HepG2 (cell line): ENCODE results near the gene ATP9B. TPM values are rescaled to one million over a fixed set of nuclear protein-coding genes. Genes with fewer than 3 reads are reported as not detected.

Experiments
- ATAC-seq: fragments of 200-7000 bp; cut with Tn5 transposase; 3 replicates; pipeline ENCODE4 v1.9.1; 2020; ENCODE audit warnings: mild to moderate bottlenecking, moderate library complexity
- BruUV-seq: library from RNA; stranded (reverse); fragments of 400-500 nt; replicated peaks from 2 replicates; lab custom pipeline; 2021; lab: Mats Ljungman, UMichigan
- CTCF ChIA-PET: fragments of 300-600 bp; formaldehyde crosslinking; extraction: SDS; loops from one replicate; lab custom pipeline; 2021; ENCODE audit warnings: low total read pairs, inconsistent platforms, low intra/inter-chr PET ratio; lab: Yijun Ruan, JAX
- POLR2A ChIA-PET: fragments of 350-600 bp; sonication (Branson Sonifier 250); formaldehyde crosslinking; loops from one replicate; lab custom pipeline; 2020; ENCODE audit warnings: antibody characterized with exemption, inconsistent platforms; lab: Yijun Ruan, JAX
- DNase-seq: peaks from one replicate; pipeline ENCODE4 v3.0.0-alpha.2; 2015; ENCODE audit warnings: low spot score
- FAIRE-seq: peaks from 3 replicates; lab custom pipeline; 2011; peaks lifted over from hg19 to GRCh38; lab: Jason Lieb, UNC
- H2AFZ ChIP-seq: one replicate; pipeline ENCODE4 v1.6.1; 2011; ENCODE audit warnings: low read length, inconsistent platforms
- H3K27ac ChIP-seq: fragments of 300-600 bp; 3 replicates; pipeline ENCODE4 v1.8.0; 2011; ENCODE audit warnings: mixed run types, mild to moderate bottlenecking, mixed read lengths, low read length, inconsistent platforms; ENCODE audit not compliant: insufficient read depth; ENCODE audit errors: extremely low read length
- H3K27me3 ChIP-seq, 2 experiments: fragments of 200-600 bp in 1 of 2; 2 replicates in 1 of 2; 3 replicates in 1 of 2; pipeline versions ENCODE4 v1.6.0 to v1.8.0; 2011; ENCODE audit warnings: low read length in 2 of 2, mild to moderate bottlenecking in 2 of 2, moderate library complexity in 2 of 2, inconsistent platforms in 1 of 2; ENCODE audit not compliant: insufficient read depth in 2 of 2, control insufficient read depth in 1 of 2
- H3K36me3 ChIP-seq, 2 experiments: fragments of 200-600 bp in 1 of 2; replicated peaks in 1 of 2; 2 replicates in 1 of 2; 3 replicates in 1 of 2; pipeline versions ENCODE4 v1.5.1 to v1.8.0; 2011; ENCODE audit warnings: low read length in 2 of 2, inconsistent platforms in 1 of 2; ENCODE audit not compliant: insufficient read depth in 2 of 2, control insufficient read depth in 1 of 2
- H3K4me1 ChIP-seq: 2 replicates; pipeline ENCODE4 v1.5.1; 2012; ENCODE audit warnings: low read length, inconsistent platforms; ENCODE audit not compliant: insufficient read depth
- H3K4me2 ChIP-seq: 2 replicates; pipeline ENCODE4 v1.6.0; 2011; ENCODE audit warnings: low read depth, low read length, inconsistent platforms
- H3K4me3 ChIP-seq, 3 experiments: fragments of 200-600 bp in 1 of 3; sonication (generic), shearing (Covaris generic) in 1 of 3; replicated peaks in 1 of 3; 2 replicates each; pipeline ENCODE4 v1.5.1; 2011 to 2016; ENCODE audit warnings: low read length in 3 of 3, inconsistent platforms in 2 of 3, low read depth in 2 of 3, mild to moderate bottlenecking in 2 of 3, control low read depth in 1 of 3, mixed read lengths in 1 of 3; ENCODE audit not compliant: insufficient read depth in 1 of 3
- H3K79me2 ChIP-seq: one replicate; pipeline ENCODE4 v1.6.1; 2011; ENCODE audit warnings: low read length, inconsistent platforms; ENCODE audit not compliant: insufficient read depth
- H3K9ac ChIP-seq: 2 replicates; pipeline ENCODE4 v1.6.0; 2011; ENCODE audit warnings: mild to moderate bottlenecking, low read depth, low read length, inconsistent platforms; ENCODE audit not compliant: insufficient read depth
- H3K9me3 ChIP-seq: 2 replicates; pipeline ENCODE4 v1.5.1; 2012; ENCODE audit warnings: mild to moderate bottlenecking, low read length
- H4K20me1 ChIP-seq: 2 replicates; pipeline ENCODE4 v1.6.0; 2011; ENCODE audit warnings: inconsistent platforms, mild to moderate bottlenecking, low read length, moderate library complexity; ENCODE audit not compliant: insufficient read depth
- ARNTL ChIP-seq: sonication (generic); formaldehyde crosslinking; IDR thresholded peaks from 2 replicates; pipeline ENCODE4 v1.4.0; 2020; ENCODE audit warnings: mild to moderate bottlenecking, missing genetic modification reagents
- CBX2 ChIP-seq, 2 experiments: fragments of 200-600 bp in 1 of 2; sonication (generic); formaldehyde crosslinking in 1 of 2; IDR thresholded peaks; 2 replicates each; pipeline versions ENCODE4 v1.7.0 to v1.8.1; 2018 to 2022; ENCODE audit warnings: low read depth in 2 of 2, low read length in 1 of 2, mild to moderate bottlenecking in 1 of 2, missing genetic modification reagents in 1 of 2
- DRAP1 ChIP-seq: IDR thresholded peaks from 2 replicates; pipeline ENCODE4 v1.6.1; 2016; ENCODE audit warnings: missing genetic modification reagents, missing compliant biosample characterization
- ELF4 ChIP-seq: sonication (generic); formaldehyde crosslinking; IDR thresholded peaks from 2 replicates; pipeline ENCODE4 v1.5.0; 2020; ENCODE audit warnings: missing genetic modification reagents, mild to moderate bottlenecking, moderate library complexity, borderline replicate concordance
- NRL ChIP-seq: sonication (generic); formaldehyde crosslinking; IDR thresholded peaks from 2 replicates; pipeline ENCODE4 v1.5.0; 2020; ENCODE audit warnings: missing genetic modification reagents, mild to moderate bottlenecking, moderate library complexity, borderline replicate concordance
- THAP8 ChIP-seq: sonication (generic); formaldehyde crosslinking; IDR thresholded peaks from 2 replicates; pipeline ENCODE4 v1.5.1; 2020; ENCODE audit warnings: missing genetic modification reagents, mild to moderate bottlenecking, borderline replicate concordance
- XRCC5 ChIP-seq: fragments of 200-400 bp; formaldehyde crosslinking; optimal IDR thresholded peaks from 2 replicates; pipeline ENCODE3; 2017; ENCODE audit warnings: mild to moderate bottlenecking, low read length
- ZNF292 ChIP-seq: sonication (generic); formaldehyde crosslinking; IDR thresholded peaks from 2 replicates; pipeline ENCODE4 v1.8.1; 2022; ENCODE audit warnings: mild to moderate bottlenecking, low read depth, missing genetic modification reagents, borderline replicate concordance
- ZNF510 ChIP-seq: sonication (generic); formaldehyde crosslinking; IDR thresholded peaks from 2 replicates; pipeline ENCODE4 v1.4.0; 2020; ENCODE audit warnings: low read depth, mild to moderate bottlenecking, missing genetic modification reagents
- ZNF557 ChIP-seq: sonication (generic); formaldehyde crosslinking; IDR thresholded peaks from 2 replicates; pipeline ENCODE4 v1.4.0; 2020; ENCODE audit warnings: missing genetic modification reagents
- ZNF558 ChIP-seq: sonication (generic); formaldehyde crosslinking; IDR thresholded peaks from 2 replicates; pipeline ENCODE4 v1.9.0; 2022; ENCODE audit warnings: mild to moderate bottlenecking, missing genetic modification reagents, borderline replicate concordance
- WGBS: methylation state at CpG from one replicate; pipeline ENCODE4 v1.1.6; 2017; ENCODE audit warnings: low lambda C conversion rate; 5-methylcytosine and 5-hydroxymethylcytosine counted together
- in situ Hi-C: cut with HindIII; loops from 2 replicates; pipeline ENCODE4 v1.10.0; 2017; ENCODE audit warnings: low pct_unique_long_range_greater_than_20kb; ENCODE audit not compliant: extremely low pct_ligation_motif_present
- intact Hi-C: fragments of 100-400 bp; cut with micrococcal nuclease; formaldehyde crosslinking; loops from one replicate; pipeline ENCODE4 v1.10.0; 2022; ENCODE audit not compliant: unreplicated experiment
- polyA plus RNA-seq, 8 experiments: library from polyadenylated mRNA; depleted of rRNA in 3 of 8; stranded (reverse) in 7 of 8; unstranded in 1 of 8; fragments of >200 nt; fragmentation: Illumina TruSeq in 4 of 8; extraction: Trizol in 4 of 8; gene quantifications; 2 replicates each; pipeline versions ENCODE4 v1.2.1 to v1.2.3, GENCODE V29; 2011 to 2016; ENCODE audit warnings: low read depth in 4 of 8, missing spikeins in 1 of 8, mixed read lengths in 1 of 8; ENCODE audit not compliant: insufficient read depth in 1 of 8
- total RNA-seq, 5 experiments: library from RNA; depleted of rRNA; stranded (reverse); fragments of >200 nt; fragmentation: Illumina TruSeq; extraction: Trizol; gene quantifications; 2 replicates each; pipeline ENCODE4 v1.2.3, GENCODE V29; 2016; ENCODE audit warnings: low read depth in 1 of 5
- TF ChIP-seq, protein P1 (sequence below), 2 experiments: IDR thresholded peaks; 2 replicates each; pipeline ENCODE4 v1.6.1; 2011 to 2012; ENCODE audit warnings: low read length in 2 of 2, borderline replicate concordance in 1 of 2, low read depth in 1 of 2, mild to moderate bottlenecking in 1 of 2, moderate library complexity in 1 of 2
- TF ChIP-seq, protein P2 (sequence below): sonication (generic); formaldehyde crosslinking; IDR thresholded peaks from 2 replicates; pipeline ENCODE4 v1.4.0; 2020; ENCODE audit warnings: mild to moderate bottlenecking, missing genetic modification reagents, borderline replicate concordance

The ATP9B gene
- total and polyA plus RNA-seq, 2 of the 13 experiments (the other 11 are each of a cell fraction or from before 2014, with no cell fraction given) = 10.8 to 11.3 TPM

DNA sequence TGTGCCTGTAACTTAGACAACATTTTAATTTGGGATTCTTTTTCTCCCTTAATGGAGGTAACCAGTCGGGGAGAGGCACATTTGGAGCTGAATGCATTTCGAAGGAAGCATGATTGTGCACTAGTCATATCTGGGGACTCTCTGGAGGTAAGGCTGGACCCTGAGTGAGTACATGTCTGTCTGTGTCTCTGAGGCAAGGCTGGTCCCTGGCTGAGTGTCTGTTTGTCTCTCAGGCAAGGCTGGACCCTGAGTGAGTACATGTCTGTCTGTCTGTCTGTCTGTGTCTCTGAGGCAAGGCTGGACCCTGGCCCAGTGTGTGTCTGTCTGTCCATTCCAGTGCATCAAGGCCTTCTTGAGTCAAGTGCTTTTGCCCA lies 275.0 kb downstream of the ATP9B start:
- ChIA-PET POLR2A (no interaction called here), CTCF (no interaction called here)
- in situ Hi-C loops (no loop called here), intact Hi-C loops (no loop called here)
- no peaks in the 10 kb centered on the region for H3K9me3 ChIP-seq
- no peak for FAIRE-seq
- peak overlapping the region; percentile 50 for H3K27ac ChIP-seq
- H3K79me2 ChIP-seq = no peaks in the 10 kb centered on the region
- H3K9ac ChIP-seq = no peak overlapping the region
- peaks cover 19 to 31% of the 10 kb centered on the region in 2 experiments for H3K36me3 ChIP-seq
- WGBS = 79% methylated on average over 2 of the region's 2 CpGs
- H3K4me2 ChIP-seq = no peak overlapping the region
- no peaks in the 10 kb centered on the region for H4K20me1 ChIP-seq
- BruUV-seq = no TSS peak
- DNase-seq = no peak
- no peaks in the 10 kb centered on the region for H3K27me3 ChIP-seq
- no peak overlapping the region for H2AFZ ChIP-seq
- H3K4me1 ChIP-seq = peaks cover 12% of the 10 kb centered on the region
- peak; percentile 64 for ATAC-seq
- no peak overlapping the region for H3K4me3 ChIP-seq
- TF ChIP-seq, protein P1, sequence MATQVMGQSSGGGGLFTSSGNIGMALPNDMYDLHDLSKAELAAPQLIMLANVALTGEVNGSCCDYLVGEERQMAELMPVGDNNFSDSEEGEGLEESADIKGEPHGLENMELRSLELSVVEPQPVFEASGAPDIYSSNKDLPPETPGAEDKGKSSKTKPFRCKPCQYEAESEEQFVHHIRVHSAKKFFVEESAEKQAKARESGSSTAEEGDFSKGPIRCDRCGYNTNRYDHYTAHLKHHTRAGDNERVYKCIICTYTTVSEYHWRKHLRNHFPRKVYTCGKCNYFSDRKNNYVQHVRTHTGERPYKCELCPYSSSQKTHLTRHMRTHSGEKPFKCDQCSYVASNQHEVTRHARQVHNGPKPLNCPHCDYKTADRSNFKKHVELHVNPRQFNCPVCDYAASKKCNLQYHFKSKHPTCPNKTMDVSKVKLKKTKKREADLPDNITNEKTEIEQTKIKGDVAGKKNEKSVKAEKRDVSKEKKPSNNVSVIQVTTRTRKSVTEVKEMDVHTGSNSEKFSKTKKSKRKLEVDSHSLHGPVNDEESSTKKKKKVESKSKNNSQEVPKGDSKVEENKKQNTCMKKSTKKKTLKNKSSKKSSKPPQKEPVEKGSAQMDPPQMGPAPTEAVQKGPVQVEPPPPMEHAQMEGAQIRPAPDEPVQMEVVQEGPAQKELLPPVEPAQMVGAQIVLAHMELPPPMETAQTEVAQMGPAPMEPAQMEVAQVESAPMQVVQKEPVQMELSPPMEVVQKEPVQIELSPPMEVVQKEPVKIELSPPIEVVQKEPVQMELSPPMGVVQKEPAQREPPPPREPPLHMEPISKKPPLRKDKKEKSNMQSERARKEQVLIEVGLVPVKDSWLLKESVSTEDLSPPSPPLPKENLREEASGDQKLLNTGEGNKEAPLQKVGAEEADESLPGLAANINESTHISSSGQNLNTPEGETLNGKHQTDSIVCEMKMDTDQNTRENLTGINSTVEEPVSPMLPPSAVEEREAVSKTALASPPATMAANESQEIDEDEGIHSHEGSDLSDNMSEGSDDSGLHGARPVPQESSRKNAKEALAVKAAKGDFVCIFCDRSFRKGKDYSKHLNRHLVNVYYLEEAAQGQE (IDR thresholded peaks at IDR 0.05; ENCODE audit: borderline replicate concordance in 1 of 2, low read depth in 1 of 2, low read length in 2 of 2) = no peak
- TF ChIP-seq XRCC5 (no peak), CBX2 (IDR thresholded peaks at IDR 0.05; ENCODE audit: low read depth, low read length) (no peak), CBX2 (CRISPR knock-in tag; IDR thresholded peaks at IDR 0.05; ENCODE audit: low read depth) (no peak), NRL (CRISPR knock-in tag) (no peak), ELF4 (CRISPR knock-in tag) (no peak), ZNF510 (CRISPR knock-in tag) (no peak), ZNF557 (CRISPR knock-in tag) (no peak), THAP8 (CRISPR knock-in tag) (no peak), ZNF292 (no peak), ARNTL (no peak), DRAP1 (no peak), ZNF558 (CRISPR knock-in tag) (no peak)
- TF ChIP-seq, protein P2, sequence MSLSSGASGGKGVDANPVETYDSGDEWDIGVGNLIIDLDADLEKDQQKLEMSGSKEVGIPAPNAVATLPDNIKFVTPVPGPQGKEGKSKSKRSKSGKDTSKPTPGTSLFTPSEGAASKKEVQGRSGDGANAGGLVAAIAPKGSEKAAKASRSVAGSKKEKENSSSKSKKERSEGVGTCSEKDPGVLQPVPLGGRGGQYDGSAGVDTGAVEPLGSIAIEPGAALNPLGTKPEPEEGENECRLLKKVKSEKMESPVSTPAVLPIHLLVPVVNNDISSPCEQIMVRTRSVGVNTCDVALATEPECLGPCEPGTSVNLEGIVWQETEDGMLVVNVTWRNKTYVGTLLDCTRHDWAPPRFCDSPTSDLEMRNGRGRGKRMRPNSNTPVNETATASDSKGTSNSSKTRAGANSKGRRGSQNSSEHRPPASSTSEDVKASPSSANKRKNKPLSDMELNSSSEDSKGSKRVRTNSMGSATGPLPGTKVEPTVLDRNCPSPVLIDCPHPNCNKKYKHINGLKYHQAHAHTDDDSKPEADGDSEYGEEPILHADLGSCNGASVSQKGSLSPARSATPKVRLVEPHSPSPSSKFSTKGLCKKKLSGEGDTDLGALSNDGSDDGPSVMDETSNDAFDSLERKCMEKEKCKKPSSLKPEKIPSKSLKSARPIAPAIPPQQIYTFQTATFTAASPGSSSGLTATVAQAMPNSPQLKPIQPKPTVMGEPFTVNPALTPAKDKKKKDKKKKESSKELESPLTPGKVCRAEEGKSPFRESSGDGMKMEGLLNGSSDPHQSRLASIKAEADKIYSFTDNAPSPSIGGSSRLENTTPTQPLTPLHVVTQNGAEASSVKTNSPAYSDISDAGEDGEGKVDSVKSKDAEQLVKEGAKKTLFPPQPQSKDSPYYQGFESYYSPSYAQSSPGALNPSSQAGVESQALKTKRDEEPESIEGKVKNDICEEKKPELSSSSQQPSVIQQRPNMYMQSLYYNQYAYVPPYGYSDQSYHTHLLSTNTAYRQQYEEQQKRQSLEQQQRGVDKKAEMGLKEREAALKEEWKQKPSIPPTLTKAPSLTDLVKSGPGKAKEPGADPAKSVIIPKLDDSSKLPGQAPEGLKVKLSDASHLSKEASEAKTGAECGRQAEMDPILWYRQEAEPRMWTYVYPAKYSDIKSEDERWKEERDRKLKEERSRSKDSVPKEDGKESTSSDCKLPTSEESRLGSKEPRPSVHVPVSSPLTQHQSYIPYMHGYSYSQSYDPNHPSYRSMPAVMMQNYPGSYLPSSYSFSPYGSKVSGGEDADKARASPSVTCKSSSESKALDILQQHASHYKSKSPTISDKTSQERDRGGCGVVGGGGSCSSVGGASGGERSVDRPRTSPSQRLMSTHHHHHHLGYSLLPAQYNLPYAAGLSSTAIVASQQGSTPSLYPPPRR (CRISPR knock-in tag) = no peak
